NCI-H526 (cell line): Measurements from ENCODE around the gene KCNQ1.
A peak's percentile ranks its signal among the peaks of the same experiment; 100 is the strongest.

Experiments used
- DNase-seq, 2 experiments: peaks; one replicate each; lab custom pipeline; 2025; lab: John Stamatoyannopoulos, UW

The KCNQ1 gene

DNA sequence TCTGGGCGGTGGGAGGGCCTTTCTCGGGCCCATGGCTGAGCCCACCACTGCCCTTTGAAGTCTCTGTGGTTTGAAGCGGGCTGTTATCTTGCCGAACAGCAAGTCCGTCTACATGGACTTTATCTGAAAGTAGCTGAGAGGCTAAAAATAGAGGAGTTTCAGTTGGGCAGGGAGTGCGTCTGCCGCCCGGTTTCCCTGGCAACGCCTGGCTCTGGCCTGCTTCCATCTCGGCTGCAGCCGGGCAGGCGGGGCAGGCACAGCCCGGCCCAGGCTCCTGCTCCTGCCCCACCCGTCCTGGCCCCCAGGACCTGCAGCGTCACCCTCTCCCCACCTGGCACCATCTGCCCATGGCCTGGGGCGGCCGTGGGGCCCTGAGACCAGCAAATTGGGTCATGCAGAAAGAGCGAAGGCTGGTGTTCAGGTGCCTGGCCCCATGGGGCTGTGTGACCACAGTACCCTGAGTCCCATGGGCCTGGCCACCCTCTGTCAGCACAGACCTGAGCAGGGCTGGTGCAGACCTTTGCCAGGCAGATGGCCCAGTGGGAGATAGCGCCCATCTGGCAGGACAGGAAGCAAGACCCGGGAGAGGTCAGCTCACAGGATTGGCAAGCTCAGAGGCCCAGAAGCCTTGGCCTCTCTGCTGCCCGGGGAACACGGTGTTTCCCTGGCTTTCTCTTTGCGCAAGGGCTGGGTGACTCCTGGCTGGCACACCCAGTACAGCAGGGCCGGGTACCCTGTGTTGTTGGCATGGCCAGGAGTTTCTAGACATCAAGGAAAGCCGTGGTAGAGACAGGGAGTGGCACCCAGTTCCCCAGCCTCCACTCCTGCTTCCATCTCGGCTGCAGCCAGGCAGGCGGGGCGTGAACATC, 334.1 kb downstream of the KCNQ1 start:
- peak; percentile 89 to 95 for DNase-seq

DNA sequence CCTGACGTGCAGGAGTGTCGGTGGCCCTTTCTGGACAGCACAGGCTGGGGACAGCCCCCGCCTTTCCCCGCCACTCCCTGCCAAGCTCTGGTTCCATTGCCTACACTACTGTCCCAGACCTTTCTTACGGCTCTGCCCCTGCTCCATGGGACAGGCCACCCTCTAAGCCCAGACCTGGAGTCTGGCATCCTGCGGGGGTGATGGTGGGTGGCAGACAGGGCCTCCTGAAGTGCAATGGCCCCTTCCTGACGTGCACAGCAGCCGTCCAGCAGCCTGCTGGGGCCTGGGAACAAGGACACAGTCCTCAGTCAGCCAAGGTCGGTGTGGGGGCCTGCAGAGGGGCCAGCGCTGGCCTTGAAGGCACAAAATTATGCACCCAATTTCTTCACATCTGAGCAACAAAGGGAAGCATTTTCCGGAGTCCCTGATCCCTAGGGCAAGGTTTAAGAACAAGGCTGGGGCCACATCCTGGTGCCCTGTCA, 334.7 kb downstream of the KCNQ1 start:
- no peak for DNase-seq

DNA sequence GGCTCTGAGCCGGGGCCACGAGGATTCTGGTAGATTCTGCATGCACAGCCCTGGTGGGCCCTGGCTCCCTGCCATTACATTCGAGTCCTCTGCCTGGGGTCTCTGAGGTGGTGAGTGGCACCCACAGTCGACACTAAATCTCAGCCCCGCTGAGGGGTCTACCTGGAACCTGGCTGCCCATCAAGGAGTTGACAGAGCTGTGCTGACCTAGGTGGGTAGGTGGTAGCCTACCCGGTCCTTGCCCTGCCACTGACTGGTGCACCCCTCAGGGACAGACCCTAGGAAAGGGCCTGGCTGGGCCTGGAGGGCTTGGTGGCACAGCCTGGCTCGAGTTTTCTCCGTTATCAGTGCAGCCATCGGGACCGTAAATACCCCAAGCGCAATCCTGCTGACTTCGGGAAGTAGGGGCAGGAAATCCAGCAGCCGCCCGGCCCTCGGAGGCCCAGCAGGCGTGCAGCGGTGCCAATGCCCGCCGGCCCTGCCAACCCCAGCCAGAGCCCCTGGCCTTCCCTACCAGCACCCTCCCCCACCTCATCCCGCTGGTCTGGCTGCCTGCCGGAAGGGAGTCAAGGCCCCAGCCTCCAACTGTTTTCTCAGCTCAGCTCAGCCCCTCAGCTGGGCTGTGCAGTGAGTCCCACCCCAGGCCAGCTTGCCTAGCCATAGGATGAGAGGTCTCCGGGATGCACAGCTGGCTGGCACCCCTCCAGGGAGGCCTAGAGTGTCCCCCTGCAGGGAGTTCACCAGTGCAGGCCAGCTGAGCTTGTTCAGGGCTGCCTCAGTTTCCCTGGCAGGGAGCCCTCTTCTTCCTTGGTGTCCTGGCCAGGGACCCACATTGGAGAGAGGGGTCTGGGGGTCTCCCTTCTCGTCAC, 335.4 kb downstream of the KCNQ1 start:
- no peak for DNase-seq

DNA sequence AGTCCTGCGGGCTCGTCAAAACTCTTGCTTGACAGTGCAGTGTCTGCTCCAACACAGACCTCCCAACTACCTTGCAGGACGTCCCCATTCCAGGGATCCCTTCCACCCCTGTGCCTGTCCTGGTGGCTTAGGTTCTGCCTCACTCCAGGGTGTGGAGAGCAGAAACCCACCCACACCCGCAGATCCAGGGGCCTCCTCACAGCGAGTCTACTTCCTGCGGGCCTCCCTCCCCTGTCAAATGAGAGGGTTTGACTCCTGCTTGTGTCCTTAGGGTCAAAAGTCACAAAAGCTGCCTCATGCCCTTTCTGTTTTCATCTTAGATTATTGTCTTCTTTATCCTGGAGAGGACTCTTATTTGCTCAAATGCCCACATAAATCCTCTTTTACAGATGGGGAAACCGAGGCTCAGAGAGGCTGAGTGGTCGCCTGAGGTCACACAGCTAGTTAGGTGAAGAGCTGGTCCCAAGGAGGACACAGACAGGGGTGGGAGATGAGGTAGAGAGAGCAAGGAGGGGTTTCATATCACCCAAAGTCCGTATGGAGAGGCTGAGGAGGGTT, 336.1 kb downstream of the KCNQ1 start:
- no peak for DNase-seq

DNA sequence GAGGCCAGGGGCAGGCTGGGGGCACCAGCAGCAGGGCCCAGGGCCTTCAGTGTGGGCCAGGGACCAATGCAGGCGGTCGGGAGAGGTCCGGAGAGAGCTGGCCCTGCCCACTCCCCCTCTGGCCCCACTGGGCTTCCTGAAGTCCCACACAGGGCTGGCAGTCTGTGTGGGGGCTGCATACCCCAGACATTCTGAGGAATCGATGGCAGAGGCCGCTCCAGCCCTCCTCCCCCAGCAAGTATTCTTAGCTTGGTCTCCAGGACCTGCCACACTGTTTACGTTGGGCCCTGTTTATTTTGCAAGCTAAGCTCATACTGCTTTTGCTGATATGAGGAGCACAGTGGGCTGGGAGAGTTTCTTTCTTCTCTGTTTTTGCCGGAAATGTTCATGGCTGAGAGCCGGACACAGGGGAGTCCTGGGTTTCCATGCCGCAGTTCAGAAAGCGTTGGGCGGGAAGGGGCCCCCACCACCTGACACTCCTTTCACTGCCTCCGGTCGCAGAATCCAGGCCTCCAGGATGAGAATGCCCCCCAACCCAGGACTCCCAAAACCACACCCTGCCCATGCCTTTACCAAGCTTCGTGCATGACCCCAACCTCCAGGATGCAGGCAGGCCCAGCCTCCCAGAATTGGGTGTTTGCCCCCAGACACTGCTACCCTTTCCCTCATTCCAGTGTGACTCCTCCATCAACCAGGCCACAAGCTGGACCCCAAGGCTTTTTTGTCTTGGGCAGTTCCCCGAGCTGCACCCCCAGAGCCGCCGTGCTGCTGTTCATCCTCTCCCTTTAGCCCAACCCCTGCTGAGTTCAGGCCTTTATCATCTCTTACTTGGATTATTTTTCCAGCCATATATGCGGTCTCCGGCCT, 336.8 kb downstream of the KCNQ1 start:
- DNase-seq: no peak

DNA sequence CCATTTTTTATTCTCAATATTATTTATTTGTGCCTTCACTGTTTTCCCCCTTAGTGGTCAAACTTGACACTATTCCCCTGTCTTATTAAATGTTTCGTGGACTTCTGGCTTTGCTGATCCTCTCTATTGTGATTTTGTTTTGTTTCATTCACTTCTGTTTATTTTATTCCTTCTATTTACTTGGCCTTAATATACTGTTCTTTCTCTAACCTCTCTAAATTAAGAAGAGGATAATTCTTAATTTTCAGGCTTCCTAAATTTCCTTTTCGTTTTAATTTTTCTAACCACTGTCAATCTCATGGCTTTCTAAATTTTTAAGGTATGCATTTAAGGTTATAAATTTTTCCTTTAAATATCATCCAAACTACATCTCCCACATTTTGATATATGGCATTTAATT, 338.0 kb downstream of the KCNQ1 start:
- DNase-seq: no peak

DNA sequence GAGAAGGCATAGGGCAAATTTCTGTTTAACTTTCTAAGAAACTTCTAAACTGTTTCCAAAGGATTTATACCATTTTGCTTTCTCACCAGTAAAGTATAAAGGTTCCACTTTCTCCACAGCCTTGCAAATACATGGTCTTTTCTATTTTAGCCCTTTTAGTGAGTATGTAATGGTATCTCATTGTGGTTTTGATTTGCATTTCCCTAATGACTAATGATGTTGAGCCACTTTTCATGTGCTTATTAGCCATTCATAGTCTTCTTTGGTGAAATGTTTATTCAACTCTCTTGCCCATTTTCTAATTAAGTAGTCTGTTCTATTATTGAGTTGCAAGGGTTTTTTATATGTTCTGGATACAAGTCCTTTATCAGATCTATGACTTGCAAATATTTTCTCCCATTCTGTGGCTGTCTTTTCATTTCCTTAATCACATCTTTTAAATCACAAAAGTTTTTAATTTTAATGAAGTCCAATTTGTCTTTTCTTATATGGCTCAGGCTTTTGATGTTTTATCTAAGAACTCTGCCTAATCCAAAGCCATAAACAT, 338.8 kb downstream of the KCNQ1 start:
- DNase-seq: peak; percentile 62 to 66

DNA sequence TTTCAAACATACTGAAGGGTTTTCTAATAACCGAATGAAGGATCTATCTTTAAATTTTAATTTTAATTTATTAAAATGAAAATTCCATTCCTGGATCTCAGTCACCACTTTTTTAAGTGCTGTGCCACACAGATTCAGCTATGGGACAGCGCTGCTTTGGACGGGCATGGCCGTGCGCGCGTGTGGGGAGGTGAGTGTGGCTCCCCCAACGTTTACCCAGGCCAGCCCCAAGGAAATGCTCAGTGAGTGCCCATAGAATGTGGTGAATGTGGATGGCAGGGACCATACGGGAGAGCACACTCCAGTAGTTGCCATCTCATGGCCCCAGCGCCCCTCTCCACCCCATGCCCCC, 343.0 kb downstream of the KCNQ1 start:
- no peak for DNase-seq

DNA sequence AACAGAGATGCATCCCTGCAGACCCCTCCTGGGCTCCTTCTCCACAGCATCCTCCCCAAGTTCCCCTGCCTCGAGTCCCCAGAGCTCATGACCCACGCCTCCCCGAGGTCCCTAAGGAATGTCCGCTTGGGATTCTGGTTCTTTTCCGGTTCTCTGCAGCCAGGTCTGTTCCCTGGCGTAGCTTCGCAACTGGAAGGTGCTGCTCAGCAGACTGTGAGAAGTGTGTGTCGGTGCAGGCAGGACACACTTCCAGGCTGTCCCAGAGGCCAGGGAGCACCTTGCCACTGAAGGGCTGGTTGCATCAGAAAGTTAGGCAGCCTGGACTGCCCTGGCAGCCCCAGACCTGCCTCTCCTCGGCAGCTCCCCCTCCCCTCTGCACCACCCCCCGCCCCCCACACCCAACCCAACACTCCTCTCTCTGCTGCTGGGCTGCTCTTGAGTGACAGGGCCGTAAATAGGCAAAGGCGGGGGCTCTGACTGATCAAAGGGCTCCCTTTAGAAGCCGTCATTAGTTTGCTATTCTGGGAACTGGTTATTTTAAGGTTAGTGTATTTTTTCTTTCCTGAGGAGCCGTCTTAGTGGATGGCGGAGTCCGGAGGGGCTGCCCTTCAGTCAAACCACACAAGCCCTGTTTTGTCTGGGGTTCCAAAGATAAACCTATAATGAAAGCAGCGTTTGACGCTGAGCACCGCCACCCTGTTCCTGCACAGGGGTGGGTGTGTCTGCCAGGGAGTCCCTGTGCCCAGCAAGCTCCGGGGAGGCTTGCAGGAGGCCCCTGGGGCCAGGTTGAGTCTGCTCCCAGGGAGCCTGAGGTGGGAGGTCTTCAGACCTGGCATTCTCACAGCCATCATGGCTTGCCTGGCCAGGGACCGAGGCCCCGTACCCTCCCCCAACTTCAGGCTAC, 343.6 kb downstream of the KCNQ1 start:
- peak in 1 of 2 experiments; percentile 41 for DNase-seq

DNA sequence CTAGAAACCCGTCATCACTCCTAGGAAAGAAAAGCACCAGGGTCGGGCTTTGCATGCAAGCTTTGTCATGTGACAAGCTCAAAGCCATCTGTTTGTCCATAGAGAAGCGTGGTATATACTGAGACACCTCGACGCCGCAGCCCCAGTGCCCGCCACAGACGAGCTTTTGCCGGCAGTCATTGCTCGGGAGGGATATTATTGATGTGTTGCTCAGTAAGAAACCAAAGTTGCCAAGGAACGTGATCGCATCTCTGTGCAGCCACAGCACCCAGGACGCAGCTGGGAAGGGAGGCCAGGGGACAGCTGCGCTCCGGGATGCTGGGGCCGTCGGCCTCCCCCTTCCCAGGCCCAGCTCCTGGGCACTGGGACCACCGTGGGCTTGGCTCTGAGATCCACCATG, 344.5 kb downstream of the KCNQ1 start:
- no peak for DNase-seq

DNA sequence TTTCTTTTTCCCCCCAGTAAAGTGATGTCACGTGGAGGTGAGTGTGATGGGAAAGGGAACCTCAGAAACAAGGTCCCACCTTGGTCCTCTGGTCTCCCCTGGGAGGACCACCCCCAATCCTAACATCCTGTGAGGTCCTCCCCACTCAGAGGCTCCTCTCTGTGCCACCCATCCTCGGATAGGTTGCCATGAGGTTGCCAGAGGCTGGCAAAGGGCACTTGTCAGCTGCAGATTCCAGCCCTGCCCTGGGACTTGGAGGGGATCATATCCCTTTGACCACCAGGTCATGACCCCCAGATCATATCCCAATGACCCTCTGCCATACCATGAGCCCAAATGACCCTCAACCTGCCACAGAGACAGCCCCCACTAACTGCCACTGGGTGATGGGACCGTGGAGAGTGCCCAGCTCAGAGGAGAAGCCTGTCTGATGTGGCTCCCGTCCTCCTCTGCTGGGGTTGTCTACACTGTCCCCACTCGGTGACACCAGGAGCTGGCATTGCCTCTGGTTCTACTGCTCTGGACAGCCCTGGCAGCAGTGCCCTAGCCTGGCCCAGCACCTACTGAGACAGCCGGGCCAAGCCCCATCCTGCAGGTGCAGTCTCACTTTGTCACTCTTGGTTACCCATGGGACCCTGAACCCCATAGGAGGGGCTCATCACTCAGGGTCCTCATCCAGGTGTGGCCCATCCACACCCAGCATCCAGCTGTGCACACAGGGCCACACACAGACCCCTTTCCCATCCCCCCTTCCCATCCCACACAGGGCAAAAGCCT, 345.2 kb downstream of the KCNQ1 start:
- DNase-seq: no peak

DNA sequence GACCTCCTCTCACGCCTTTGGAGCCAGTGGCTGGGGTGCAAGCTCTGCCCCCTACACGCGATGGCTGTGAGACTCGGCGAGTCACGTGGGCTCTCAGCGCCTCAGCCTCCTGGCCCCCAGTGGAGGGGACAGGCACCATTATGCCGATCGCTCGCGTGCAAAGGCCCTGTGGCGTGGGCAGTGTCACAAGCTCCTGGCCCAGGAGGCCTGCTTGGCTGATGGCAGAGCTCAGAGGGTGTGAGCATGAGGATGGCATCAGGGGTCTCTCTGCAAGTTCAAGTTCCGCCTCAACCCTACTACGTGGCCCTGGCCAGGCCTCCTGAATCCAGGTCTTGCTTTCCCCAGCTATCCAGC, 345.7 kb downstream of the KCNQ1 start:
- no peak for DNase-seq

DNA sequence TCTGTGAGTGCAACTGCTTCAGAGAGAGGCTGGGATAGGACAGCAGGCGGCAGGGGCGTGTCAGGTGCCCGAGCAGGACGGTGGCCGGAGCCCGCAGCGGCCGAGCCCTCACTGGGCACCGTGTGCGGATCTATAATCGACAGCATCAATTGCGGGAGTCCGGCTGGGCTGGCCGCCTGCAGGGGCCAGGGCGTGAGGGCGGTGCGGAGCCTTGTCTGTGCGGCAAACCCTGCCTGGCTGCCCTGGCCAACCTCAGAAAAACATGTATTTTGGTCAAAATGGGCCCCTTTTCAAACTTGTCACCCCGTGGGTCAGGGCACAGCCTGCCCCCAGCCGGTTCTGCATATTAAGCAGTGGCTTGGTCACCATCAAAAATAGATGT, 346.3 kb downstream of the KCNQ1 start:
- no peak for DNase-seq

DNA sequence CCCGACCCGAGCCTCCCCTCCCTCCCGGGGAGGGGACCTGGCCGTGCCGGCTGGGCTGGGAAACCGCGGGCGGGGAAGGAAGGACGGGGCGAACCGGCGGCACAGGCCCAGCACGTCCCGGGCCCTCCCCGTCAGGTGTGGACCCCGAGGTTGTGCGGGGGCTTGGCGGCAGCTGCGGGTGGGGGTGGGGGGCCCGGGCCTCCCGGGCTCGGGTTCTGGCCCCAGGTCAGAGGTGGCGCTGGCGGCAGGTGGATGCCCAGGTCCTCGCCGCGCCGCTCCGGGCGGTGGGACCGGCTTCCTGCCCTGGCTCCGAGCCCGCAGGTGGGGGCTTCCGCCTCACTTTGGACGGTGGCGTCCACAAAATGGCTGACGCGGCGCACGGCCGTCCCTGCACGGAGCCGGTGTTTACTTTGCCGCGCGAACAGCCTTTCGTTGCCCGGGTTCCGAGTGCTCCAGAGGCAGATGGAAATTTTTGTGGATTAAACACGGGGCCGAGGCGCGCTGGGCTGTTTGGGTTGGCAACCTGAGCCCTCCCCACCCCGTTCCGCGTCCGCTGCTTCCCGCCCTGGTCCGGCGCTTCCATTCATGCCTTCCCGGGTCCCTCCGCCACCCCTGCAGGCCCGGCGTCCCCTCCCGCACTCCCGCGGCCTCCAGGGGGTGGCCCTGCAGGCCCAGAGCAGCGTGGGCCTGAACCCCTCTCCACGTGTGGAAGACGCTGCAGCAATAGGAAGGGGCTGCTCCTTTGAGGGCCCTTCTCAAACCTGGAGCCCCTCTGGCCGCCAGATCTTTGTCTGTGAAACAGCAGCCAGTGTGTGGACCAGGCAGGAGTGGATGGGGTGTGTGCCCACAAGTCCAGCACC, 346.9 kb downstream of the KCNQ1 start:
- no peak for DNase-seq

DNA sequence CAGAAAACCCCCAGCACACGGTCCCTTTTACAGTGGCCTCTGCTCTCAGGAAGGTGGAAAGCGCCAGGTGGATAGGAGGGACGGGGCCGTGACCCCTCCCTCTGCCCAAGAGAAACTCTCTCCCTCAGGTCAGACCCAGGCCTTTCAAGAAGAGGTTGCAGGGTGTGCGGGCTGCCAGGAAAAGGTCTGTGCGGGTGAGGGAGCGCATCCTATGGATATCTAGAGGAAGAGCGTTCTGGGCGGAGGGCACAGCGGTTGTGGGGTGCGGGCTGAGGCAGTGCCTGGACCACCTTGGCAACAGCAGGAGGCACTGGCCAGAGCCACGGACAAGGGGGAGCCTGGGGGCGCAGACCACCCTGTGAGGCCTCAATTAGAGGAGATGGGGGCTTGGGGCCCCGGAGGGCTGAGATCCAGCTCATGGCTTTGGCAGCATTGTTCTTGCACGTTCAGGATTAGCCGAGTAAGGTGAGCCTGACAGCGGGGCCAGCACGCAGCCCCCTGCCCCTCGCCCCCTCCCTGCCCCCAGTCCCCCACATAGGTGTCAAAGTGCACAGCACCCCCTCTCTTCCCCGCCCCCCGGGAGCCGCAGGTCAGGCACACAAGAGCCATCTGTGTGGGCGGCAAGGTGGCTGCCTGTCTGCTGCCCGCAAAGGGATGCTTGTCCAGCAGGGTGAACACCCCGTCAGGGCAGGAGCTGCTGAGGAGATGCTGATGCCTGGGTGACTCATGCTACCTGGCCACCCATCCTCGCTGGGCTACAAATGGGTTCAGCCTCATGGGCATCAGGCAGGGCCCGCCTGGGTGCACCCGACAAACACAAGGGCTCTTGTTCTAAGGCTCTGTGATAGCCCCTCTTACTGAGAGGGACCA, 347.8 kb downstream of the KCNQ1 start:
- no peak for DNase-seq

DNA sequence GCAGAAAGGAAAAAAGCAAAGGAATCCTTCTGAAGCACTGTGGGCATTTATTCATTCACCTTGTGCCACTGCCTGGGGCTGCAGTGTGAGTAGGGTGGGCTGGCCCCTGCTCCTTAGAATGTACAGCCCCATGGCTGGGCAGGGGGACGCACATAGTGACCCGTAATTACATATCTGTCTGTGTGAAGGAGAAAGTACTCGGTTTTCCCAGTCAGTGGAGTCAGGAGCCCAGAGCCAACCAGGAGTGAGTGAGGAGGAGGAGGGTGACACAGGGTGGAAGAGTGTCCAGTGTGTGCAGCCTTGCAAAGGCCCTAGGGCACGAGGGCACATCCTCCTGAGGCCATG, 348.9 kb downstream of the KCNQ1 start:
- no peak for DNase-seq

DNA sequence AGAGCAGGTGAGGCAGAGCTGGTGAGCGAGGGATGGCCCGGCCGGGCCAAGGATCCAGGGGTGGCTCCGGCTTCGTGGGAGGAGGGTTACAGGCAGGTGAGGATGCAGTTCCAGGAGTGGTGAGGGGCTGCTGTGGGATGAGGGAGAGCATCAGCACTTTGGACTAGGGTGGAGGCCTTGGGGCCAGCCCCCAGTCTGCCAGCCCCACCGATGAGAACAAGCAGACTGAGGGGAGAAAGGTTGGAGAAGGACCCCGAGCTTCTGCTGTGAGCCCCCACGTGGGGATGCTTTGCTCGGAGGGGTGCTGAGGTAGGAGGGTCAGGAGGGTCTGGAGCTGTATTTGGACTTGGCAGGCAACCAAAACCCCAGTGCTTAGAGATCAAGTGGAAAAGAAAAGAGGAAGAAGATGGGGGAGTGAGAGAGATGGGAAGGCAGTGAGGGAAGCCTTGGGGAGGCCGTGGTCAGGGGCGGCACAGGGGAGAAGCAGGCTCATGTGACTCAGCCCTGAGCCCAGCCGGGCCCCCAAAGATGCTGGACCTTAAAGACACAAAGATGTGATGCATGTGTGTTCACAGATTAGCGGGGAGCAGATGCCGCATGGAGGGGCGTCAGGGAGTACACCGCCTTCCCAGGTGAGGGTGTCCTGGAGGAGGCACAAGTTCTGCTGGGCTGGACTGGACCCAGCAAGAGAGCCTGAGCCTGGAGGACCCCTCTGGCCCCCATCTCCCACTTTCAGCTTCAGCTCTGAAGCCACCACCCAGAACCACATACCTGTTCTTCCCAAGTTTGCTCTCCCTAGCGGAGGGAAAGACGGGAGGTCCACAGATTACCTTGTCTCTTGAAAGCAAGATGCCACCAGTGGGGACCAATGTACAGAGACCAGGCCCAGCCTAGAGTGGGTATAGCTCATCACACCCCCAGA, 349.5 kb downstream of the KCNQ1 start:
- DNase-seq: no peak
